T-helper 1 cell treated with Interleukin-12 subunit alpha and Interleukin-12 subunit beta and Interleukin-4 antibody, amounts not matched to agents 30 ng/mL and 1 ng/mL, for 36 hours (primary cell): ENCODE results near the gene NR2F2. TPM values are rescaled to one million over a fixed set of nuclear protein-coding genes. Genes with fewer than 3 reads are reported as not detected.

Experiments used
- intact Hi-C: fragments of 100-400 bp; cut with micrococcal nuclease; formaldehyde crosslinking; loops from one replicate; pipeline ENCODE4 v1.15.1; 2024
- total RNA-seq: library from RNA; stranded (reverse); gene quantifications from 2 replicates; pipeline ENCODE4 v1.2.3, GENCODE V29; 2022

NR2F2 gene
- total RNA-seq, 1 donor from 2014 or later: not detected

- intact Hi-C loops: loop anchor here (2.0 to 10.0 kb wide), 2 partner anchors 79 to 497 kb away; no protein-coding TSS in a partner anchor
Measured at GRCh38 chr15:96331144-96331944, 844 bp downstream of the NR2F2 start.

- intact Hi-C loops: loop anchor here (2.0 to 10.0 kb wide), 2 partner anchors 79 to 497 kb away; no protein-coding TSS in a partner anchor
Measured at GRCh38 chr15:96331945-96332636, 1.6 kb downstream of the NR2F2 start.

GRCh38 chr15:96332637-96333121, 2.2 kb downstream of the NR2F2 start:
- intact Hi-C loops: loop anchor here (1.0 to 10.0 kb wide), 2 partner anchors 9 to 498 kb away; no protein-coding TSS in a partner anchor

- intact Hi-C loops: loop anchor here (1.0 to 10.0 kb wide), 2 partner anchors 8 to 499 kb away; no protein-coding TSS in a partner anchor
Measured at GRCh38 chr15:96333131-96334016, 2.9 kb downstream of the NR2F2 start.

- intact Hi-C loops: loop anchor here (10.0 kb wide), 1 partner anchor 499 kb away; no protein-coding TSS in a partner anchor
Measured at GRCh38 chr15:96334017-96334704, 3.7 kb downstream of the NR2F2 start.

GRCh38 chr15:96334705-96335410, 4.4 kb downstream of the NR2F2 start:
- intact Hi-C loops: loop anchor here (10.0 kb wide), 1 partner anchor 500 kb away; no protein-coding TSS in a partner anchor

- intact Hi-C loops: loop anchor here (10.0 kb wide), 1 partner anchor 501 kb away; no protein-coding TSS in a partner anchor
Measured at GRCh38 chr15:96335411-96336024, 5.0 kb downstream of the NR2F2 start.

GRCh38 chr15:96336108-96336595, 5.7 kb downstream of the NR2F2 start:
- intact Hi-C loops: loop anchor here (10.0 kb wide), 1 partner anchor 501 kb away; no protein-coding TSS in a partner anchor

GRCh38 chr15:96336596-96337364, 6.3 kb downstream of the NR2F2 start:
- intact Hi-C loops: loop anchor here (10.0 kb wide), 1 partner anchor 502 kb away; no protein-coding TSS in a partner anchor

GRCh38 chr15:96337365-96338023, 7.0 kb downstream of the NR2F2 start:
- intact Hi-C loops: loop anchor here (10.0 kb wide), 1 partner anchor 503 kb away; no protein-coding TSS in a partner anchor

GRCh38 chr15:96338074-96338765, 7.7 kb downstream of the NR2F2 start:
- intact Hi-C loops: loop anchor here (10.0 kb wide), 1 partner anchor 503 kb away; no protein-coding TSS in a partner anchor

- intact Hi-C loops: loop anchor here (10.0 kb wide), 1 partner anchor 504 kb away; no protein-coding TSS in a partner anchor
Measured at GRCh38 chr15:96338766-96339618, 8.5 kb downstream of the NR2F2 start.

- intact Hi-C loops: loop anchor here (1.0 to 10.0 kb wide), 3 partner anchors 22 to 505 kb away; no protein-coding TSS in a partner anchor
Measured at GRCh38 chr15:96339619-96340347, 9.3 kb downstream of the NR2F2 start.

GRCh38 chr15:96340348-96340597, 9.8 kb downstream of the NR2F2 start:
- intact Hi-C loops: loop anchor here (1.0 to 5.0 kb wide), 2 partner anchors 21 to 77 kb away; no protein-coding TSS in a partner anchor
